Anterior cingulate cortex (tissue), 58 donors: ENCODE measurements around the gene PLXNB3.
"Not testable (repeated sequence)": the region's sequence is repeated elsewhere in the genome, so short reads cannot be mapped to it uniquely, and the experiment has no call there.

Source experiments
- DNase-seq, 58 donors: peaks; one replicate each; lab custom pipeline; 2025; lab: John Stamatoyannopoulos, UW

PLXNB3 gene

DNA sequence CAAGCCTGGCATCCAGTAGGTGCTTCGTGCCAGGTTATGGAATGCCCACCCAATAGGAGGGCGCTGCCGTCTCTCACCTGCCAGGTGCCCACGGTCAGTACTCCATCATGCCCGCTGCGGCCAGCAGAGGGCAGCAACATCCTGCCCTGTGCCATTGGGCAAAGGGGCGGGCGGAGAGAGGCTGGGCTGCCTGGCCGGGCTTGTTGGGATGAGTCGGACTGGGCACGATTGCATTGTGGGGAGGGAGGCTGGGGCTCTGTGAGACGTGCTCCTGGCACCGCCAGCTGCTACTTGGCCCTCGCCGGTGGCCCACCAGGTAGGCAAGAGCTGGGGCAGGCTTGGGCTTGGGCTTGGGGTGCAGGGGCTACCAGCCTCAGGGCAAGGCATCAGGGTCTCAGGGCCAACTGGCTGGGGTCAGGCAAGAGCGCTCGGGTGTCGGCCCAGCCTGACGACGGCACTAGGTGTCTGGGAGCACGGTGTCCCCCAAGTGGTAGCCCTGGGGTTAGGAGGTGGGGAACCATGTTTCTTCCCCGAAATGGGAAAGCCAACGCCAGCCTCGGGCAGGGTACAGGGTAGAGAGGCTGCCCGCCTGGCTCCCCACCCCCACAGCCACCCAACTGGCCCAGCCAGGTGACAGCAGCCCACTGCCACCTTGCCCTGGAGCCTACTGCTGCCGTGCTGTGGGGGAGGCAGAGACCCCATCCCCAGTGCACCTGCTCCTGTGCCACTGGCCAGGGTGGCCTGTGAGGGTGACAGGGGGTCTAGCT lies at the start of gene PLXNB3:
Gene PLXNB3 (plus strand): TSS at position 261 of the 767 bp plus-strand sequence. CDS start 1,287 bp downstream, outside the sequence.
- DNase-seq: peak in 55 of 58 donors; percentile 5 to 94 (median 75)

- DNase-seq: no peak
These were observed 49.8 kb upstream of the PLXNB3 start for GRCh38 chrX:153714256-153714655.

DNA sequence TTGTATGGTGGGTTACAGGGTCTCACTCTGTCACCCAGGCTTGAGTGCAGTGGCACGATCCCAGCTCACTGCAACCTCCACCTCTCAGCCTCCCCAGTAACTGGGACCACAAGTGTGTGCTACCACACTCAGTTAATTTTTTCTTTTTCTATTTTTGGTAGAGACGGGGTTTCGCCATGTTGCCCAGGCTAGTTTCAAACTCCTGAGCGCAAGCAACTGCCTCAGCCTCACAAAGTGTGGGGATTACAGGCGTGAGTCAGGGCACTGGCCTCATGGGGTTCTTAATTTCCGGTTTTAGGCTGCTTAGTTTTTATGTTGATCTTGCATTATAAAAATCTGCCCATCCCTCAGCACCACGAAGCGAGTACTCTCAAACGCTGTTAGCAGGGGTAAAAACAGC lies 46.6 kb upstream of the PLXNB3 start:
- DNase-seq: no peak

DNA sequence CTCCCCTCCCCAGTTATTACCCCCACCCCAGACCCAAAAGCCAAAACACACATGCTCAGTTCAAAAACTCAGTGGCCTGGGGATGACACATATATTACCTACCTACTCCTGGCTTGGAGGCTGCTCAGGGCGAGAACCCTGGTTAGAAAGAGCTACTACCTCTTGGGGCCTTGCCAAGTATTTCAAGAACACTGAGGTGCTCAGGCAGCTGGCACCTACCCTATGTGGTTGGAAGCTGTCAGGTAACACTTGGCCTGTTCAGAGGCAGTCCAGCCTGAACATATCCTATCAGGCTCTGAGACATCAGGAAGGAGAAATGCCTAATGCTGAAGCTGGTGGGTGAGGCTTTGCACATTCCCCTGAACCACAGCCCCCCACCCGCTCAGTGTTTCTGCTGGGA lies 44.8 kb upstream of the PLXNB3 start:
- DNase-seq: no peak

- DNase-seq: no peak
These were observed 44.3 kb upstream of the PLXNB3 start for GRCh38 chrX:153719701-153720100.

GRCh38 chrX:153722704-153723350 lies 41.2 kb upstream of the PLXNB3 start:
- DNase-seq: no peak

DNA sequence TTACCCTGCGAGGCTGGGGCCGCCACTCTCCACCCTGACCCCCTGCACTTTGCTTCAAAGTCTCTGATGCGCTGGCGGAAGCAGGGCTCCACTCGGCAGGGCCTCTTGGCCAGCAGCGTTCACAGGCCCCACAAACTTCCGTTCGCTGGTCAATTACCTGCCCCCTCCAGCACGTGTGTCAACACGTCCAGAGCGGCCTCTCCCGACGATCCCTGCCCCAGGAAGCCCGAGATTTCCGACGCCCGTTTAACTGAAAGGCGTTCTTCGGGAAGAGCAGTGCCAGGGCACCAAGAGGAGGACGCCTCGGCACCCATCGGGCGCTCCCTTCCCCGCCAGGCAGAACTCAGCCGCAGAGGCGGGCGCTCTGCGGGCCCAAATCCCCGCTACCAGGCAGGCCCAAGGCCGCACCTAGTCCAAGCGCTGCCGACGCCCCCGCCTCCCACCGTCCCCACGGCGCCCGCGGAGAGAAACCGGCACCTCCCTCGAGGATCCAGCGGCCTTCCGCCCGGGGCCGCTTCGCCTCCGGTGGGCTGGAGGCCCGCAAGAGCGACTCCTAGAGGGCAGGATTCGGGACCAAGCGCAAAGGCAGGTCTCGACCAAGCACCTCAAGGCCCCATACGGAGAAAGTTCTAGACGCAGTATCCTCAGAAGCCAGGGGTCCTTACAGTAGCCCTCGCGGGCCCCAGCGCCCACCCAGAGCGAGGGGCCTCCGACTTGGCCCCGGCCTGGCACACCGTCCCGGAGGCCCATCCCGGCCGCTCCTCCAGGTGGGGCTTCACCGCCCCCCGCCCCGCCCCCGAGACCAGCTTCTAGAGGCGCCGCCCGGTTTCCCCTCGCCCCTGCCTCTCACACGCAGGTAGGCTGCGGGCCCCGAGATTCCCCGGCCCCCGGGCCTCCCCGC lies 40.4 kb upstream of the PLXNB3 start:
- peak in 1 of 58 donors; percentile 24 for DNase-seq

DNA sequence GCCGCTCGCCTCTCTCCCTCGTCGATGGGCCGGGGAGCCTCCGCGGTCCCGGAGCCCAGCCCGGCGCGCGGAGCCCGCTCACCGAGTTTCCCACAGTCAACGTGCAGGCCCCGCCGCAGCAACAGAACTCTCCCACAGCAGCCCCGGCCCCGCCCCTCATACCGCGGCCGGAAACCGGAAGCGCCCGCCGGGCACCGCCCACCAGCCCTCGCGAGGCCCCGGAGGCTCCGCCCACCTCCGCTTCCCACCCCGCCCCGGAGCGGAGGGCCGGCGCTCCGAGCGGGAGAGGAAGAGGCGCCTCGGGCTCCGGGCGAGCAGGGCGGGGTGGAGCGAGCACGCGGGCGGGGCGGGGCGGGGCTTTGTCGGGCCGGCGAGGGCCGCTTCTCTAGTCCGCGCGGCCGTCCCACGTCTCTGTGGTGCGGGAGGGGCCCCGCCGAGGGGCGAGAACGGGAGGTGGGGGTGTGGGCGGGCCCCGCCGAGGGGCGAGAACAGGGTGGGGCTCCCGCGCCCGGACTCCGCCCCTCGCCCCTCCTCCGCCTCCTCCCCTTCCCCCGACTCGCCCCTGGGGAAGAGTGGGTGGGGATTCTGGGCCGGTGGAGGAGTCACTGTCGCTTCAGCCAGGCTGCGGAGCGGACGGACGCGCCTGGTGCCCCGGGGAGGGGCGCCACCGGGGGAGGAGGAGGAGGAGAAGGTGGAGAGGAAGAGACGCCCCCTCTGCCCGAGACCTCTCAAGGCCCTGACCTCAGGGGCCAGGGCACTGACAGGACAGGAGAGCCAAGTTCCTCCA lies 39.6 kb upstream of the PLXNB3 start, which contains the start of the genes ABCD1 and BCAP31:
Gene ABCD1 (plus strand): TSS at position 605 of the 787 bp plus-strand sequence. CDS start 411 bp downstream, outside the sequence.
Gene BCAP31 (minus strand): TSS at position 136 of the 787 bp plus-strand sequence. CDS start 1,143 bp downstream, outside the sequence.
- DNase-seq: peak in 57 of 58 donors; percentile 2 to 92 (median 83)

- DNase-seq: no peak
These were observed 38.8 kb upstream of the PLXNB3 start for GRCh38 chrX:153725039-153725831.

DNA sequence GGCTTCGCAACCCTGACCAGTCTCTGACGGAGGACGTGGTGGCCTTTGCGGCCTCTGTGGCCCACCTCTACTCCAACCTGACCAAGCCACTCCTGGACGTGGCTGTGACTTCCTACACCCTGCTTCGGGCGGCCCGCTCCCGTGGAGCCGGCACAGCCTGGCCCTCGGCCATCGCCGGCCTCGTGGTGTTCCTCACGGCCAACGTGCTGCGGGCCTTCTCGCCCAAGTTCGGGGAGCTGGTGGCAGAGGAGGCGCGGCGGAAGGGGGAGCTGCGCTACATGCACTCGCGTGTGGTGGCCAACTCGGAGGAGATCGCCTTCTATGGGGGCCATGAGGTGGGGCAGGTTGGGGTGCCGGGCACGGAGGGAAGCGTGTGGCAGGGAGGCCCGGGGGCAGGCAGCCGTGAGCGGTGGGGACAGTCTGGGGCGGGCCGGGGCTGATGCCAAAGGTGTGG lies 38.2 kb upstream of the PLXNB3 start:
- DNase-seq: peak in 2 of 58 donors; percentile 3 to 21

DNA sequence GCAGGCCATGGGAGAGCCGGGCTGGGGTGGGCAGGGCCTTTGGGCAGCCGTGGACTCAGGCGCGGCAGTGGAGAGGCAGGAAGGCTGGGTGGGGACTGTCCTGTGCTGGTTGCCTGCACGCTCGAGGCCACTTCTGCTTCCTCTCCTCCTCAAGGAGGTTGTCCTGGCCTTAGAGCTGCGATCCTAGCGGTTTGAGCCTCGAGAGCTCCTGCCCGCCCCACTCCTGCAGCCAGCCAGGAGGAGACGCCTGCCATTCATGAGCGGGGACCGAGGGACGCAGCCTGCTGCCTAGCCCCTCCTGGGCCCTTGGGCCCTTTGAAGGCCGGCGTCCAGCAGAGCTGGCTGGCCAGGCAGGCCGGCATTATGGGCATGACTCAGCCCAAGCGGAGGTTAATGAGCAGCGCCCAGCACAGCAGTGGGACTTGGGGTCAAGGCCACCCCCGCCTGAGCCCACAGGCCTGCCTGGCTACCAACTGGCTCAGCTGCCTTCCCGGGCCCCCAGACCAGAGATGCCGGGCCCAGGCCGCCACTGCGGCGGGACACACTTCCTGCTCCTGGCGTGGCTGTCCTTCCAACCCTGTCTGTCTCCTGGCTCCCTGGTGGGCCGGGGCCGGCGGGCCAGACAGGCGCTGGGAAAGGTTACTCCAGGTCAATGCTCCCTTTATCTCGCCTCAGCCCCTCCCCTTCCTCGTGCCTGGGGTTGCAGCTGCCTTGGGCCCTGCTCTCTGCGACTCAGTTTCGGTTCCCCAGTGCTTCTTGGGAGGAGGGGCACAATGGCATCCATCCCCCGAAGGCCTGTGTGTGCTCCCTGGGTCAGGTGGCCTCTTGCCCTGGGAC lies 37.5 kb upstream of the PLXNB3 start:
- DNase-seq: peak in 36 of 58 donors; percentile 21 to 84 (median 58)

DNA sequence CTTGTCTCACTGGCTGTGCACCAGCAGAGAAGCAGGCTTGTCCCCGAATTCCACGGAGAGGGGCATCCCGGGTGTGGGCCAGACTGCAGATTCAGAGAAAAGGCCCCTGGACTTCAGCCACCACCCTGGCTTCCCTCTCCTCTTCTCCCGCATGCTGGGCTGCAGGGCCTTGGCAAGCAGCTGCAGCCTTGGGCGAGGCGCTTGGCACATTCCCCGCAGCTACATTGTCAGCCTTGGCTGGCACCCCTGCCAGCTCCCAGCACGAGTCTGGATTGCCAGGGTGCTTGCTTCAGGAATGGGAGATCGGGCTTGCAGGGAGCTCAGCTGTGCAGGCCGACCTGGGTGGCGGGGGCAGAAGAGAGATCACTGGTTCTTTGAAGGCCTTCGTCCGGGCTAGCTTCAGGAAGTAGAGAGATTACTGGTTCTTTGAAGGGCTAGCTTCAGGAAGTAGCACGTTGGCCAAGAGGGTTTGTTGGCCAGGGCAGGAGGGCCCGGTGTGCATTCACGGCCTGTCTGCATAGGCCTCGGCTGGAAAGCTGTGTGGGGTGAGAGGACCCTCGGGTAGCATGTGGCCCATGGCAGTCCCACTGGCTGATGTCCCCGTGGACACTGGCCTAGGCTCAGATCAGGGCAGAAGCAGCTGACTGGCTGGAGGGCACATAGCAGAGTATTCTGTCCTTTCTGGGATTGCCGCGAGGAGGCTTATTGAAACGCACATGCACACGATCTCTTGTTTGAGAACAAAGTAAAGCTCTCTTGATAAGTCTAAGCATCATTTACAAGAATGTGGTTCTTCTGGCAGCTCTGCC lies 36.7 kb upstream of the PLXNB3 start:
- peak in 56 of 58 donors; percentile 8 to 84 (median 65) for DNase-seq

- no peak for DNase-seq
These were observed 36.0 kb upstream of the PLXNB3 start for GRCh38 chrX:153728095-153728494.

GRCh38 chrX:153728951-153729631 lies 35.0 kb upstream of the PLXNB3 start:
- no peak for DNase-seq

DNA sequence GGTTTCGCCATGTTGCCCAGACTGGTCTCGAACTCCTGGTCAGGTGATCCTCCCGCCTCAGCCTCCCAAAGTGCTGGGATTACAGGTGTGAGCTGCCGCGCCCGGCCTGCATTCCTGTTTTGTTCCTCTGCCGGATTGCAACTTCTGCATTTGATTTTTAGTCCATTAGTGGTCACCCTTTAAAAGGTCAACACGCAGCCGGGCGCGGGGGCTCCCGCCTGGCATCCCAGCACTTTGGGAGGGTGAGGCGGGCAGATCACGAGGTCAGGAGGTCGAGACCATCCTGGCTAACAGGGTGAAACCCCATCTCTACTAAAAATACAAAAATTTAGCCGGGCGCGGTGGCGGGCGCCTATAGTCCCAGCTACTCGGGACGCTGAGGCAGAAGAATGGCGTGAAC lies 33.9 kb upstream of the PLXNB3 start:
- DNase-seq: not testable (repeated sequence)

GRCh38 chrX:153731117-153731844 lies 32.8 kb upstream of the PLXNB3 start:
- DNase-seq: no peak
